GM13977 (cell line): ENCODE data around the gene OXA1L.
"Not testable (repeated sequence)": the region's sequence is repeated elsewhere in the genome, so short reads cannot be mapped to it uniquely, and the experiment has no call there.

Experiments
- DNase-seq: peaks from one replicate; pipeline ENCODE4 v3.0.0; 2012; ENCODE audit warnings: low spot score
- in situ Hi-C: fragments of 300-500 bp; cut with MboI; formaldehyde crosslinking; loops from one replicate; pipeline ENCODE4 v1.12.0; 2022; ENCODE audit warnings: low sequenced_read_pairs, low pct_unique_long_range_greater_than_20kb, mixed read lengths, inconsistent platforms; ENCODE audit not compliant: unreplicated experiment
- TF ChIP-seq, protein P1 (sequence below): IDR thresholded peaks from 2 replicates; pipeline ENCODE4 v1.5.1; 2012; ENCODE audit warnings: mild to moderate bottlenecking, control low read depth; ENCODE audit not compliant: insufficient read depth; ENCODE audit errors: extremely low read depth, missing control alignments

The OXA1L gene

DNA sequence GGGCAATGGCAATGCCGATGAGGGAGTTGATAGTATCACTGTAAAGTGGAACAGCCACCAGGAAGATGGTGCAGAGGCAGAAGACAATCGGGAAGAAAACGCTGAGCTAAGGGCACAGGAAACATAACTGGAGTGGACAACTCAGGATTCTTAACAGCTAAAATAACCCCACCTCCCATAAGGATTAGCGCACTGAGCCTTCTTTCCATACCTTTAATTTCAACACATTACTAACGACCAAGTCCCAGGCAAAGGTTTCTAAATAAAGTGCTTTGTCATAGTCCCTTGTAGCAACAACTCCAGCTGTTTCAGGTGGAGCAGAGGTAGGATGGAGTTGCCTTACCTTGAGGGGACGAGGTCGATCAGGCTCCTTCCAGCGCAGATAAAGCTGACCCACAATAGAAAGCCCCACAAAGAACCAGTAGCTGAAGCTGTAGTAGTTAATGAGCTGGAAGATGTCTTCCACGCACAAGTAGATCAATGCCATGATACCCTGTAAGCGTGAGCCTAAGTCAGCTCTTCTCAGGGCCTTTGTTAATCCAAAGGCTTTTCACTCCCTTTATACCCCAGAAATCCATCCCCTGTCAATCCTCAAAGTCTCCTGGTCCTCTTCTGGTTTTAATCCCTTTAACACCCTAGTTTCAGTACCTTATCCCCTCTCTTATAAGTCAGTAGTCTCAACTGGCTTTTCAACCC lies 7.7 kb downstream of the OXA1L start:
- in situ Hi-C loops: loop anchor here (10.0 kb wide), 1 partner anchor 81 kb away; no protein-coding TSS in a partner anchor

DNA sequence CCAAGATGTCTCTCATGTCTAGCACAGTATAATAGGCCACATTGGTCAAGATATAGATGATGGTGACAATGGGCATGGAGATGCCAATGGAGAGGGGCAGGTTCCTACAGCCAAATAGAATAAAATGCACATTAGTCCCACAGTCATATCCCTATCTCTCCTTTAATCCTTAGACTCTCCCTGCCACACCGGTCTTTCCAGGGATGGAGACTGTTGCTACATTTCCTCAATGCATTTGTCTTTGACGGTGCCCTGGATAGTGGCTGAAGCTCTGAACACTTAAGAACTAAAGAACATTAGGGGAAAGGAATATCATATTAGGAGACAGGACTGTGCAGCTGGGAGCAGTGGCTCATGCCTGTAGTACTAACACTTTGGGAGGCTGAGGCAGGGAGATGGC lies 9.7 kb downstream of the OXA1L start:
- in situ Hi-C loops: loop anchor here (5.0 to 10.0 kb wide), 2 partner anchors 41 to 79 kb away; partner anchors contain the start of gene SLC7A7
- TF ChIP-seq, protein P1, sequence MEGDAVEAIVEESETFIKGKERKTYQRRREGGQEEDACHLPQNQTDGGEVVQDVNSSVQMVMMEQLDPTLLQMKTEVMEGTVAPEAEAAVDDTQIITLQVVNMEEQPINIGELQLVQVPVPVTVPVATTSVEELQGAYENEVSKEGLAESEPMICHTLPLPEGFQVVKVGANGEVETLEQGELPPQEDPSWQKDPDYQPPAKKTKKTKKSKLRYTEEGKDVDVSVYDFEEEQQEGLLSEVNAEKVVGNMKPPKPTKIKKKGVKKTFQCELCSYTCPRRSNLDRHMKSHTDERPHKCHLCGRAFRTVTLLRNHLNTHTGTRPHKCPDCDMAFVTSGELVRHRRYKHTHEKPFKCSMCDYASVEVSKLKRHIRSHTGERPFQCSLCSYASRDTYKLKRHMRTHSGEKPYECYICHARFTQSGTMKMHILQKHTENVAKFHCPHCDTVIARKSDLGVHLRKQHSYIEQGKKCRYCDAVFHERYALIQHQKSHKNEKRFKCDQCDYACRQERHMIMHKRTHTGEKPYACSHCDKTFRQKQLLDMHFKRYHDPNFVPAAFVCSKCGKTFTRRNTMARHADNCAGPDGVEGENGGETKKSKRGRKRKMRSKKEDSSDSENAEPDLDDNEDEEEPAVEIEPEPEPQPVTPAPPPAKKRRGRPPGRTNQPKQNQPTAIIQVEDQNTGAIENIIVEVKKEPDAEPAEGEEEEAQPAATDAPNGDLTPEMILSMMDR: no peak
- no peak for DNase-seq

More for the DNA sequence above, 7.7 kb downstream of the OXA1L start:
- no peak for DNase-seq
- TF ChIP-seq, protein P1: no peak

DNA sequence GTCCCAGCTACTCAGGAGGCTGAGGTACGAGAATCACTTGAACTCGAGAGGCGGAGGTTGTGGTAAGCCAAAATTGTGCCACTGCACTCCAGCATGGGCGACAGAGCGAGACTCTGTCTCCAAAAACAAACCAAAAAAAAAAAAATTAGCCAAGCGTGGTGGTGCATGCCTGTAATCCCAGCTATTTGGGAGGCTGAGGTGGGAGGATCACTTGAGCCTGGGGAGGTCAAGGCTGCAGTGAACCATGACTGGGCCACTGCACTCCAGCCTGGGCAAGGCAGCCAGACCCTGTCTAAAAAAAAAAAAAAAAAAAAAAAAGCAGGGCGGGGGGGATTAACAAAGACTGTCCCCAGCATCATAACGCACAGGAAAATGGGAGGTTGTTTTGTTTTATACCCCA lies 10.4 kb downstream of the OXA1L start:
- in situ Hi-C loops: loop anchor here (5.0 to 10.0 kb wide), 2 partner anchors 40 to 78 kb away; partner anchors contain the start of gene SLC7A7
- DNase-seq: not testable (repeated sequence)

DNA sequence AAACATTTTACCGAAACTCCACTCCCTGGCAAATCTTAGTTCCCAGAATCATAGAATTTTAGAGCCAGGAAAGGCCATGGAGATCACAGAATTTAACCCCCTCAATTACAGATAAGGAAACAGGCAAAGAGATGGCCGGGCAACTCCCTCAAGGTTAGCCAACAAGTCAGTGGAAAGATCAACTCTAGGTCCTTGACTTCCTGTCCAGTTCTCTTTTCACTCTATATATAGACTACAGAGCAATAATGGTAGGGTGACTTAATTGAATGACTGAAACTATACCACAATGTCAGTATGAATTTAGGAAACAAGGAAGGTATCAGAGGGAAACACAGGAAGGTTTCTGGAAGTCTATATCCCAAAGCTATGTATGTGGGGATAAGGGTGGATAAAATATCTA lies 11.6 kb downstream of the OXA1L start:
- in situ Hi-C loops: loop anchor here (5.0 to 10.0 kb wide), 2 partner anchors 39 to 77 kb away; partner anchors contain the start of gene SLC7A7
- TF ChIP-seq, protein P1: no peak
- DNase-seq: no peak

DNA sequence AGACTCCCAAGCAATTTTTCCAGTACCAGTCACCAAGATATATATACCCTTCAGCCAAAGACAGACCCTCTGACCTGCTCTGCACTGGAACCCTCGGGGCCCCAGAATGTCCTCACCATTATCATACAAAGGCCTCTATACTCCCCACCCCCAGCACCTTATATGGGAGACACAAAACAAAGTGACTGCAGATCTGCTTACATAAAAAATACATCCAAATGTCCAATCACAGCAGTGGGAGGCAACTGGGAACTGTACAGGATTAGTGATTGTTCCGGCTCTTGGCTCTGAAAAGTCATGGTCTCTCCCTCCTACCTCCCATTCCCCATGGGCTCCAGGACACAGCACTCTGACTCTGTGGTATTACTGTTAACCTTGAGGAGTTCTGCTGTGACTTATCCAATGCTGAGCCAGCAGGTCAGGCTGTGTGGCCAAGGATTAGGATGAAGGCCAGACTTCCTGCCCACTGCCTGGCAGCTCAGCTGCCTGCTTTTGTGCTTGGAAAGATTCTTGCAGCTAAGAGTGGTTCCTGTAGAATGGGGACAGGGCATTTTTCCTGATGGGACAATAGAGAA lies 13.7 kb downstream of the OXA1L start:
- DNase-seq: no peak
- TF ChIP-seq, protein P1: no peak
- in situ Hi-C loops: no loop called here

DNA sequence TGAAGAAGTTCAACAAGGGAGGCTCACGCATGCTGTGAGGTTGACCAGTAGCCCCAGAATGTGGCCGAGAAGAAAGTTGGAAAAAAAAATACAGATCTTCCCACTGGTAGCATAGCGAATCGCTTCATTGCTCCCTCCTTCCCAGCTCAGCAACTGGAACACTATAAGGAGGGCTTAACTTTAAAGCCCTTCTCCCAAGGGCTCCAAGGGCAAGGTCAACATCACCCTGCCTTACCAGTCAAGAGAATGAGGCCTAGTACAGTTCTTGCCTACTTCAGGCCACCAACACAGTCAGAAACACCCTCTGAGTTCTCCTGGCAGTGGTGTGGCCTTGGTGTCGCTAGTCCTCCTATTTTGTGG lies 14.4 kb downstream of the OXA1L start:
- TF ChIP-seq, protein P1: no peak
- in situ Hi-C loops: no loop called here
- DNase-seq: no peak

DNA sequence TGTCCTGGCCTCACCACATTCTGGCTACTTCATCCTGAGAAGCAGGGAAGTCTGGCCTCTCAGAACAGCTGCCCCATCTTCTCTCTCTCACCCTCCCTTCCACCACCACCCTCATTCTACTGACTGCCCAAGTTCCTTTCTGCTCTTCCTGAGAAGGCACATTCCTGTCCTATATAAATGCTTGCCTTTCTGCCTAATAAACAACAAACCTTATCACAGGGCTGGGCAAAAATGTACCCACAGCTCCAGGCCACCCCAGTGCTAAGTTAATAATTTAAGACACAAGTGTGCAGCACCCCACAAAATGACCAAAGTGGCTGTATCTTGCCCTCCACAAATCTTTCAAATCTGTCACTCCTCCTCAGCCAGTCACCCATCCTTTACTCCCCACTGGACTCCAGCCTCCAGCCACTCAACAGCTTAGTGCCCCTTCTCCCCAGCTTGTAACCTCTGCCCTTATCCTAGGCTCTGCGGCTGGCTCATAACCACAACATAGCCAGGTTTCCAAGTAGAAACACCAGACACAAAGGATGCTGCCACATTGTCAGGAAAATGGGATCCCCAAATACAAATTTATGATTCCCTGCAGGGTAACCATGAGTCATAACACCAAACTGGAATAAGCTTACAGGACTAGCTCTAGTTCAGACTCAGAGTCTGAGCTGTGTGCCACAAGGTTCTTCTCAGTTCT lies 15.0 kb downstream of the OXA1L start:
- DNase-seq: no peak
- in situ Hi-C loops: no loop called here
- TF ChIP-seq, protein P1: no peak
